Natural killer cell (primary cell): ENCODE results near the gene GRM8. TPM values are rescaled to one million over a fixed set of nuclear protein-coding genes. Genes with fewer than 3 reads are reported as not detected.
"Not testable (repeated sequence)": the region's sequence is repeated elsewhere in the genome, so short reads cannot be mapped to it uniquely, and the experiment has no call there.

Experiments used
- ATAC-seq, 3 donors: fragments of 150-1000 bp in 2 of 3; fragments of 200-7000 bp in 1 of 3; cut with Tn5 transposase; 1 replicate in 1 of 3; 2 replicates in 2 of 3; pipeline ENCODE4 v1.10.0; 2021; ENCODE audit warnings: mild to moderate bottlenecking in 2 of 3, moderate library complexity in 2 of 3
- DNase-seq, 2 donors: peaks; one replicate each; pipeline versions ENCODE4 v3.0.0 to v3.0.0-alpha.2; 2013 to 2021; ENCODE audit warnings: mixed read lengths in 1 of 2
- H3K27ac ChIP-seq: one replicate; pipeline ENCODE4 v1.5.1; 2013; ENCODE audit warnings: mild to moderate bottlenecking, low read length
- H3K27me3 ChIP-seq: one replicate; pipeline ENCODE4 v1.6.1; 2013; ENCODE audit warnings: low read length; ENCODE audit not compliant: control insufficient read depth, insufficient read depth
- H3K36me3 ChIP-seq: one replicate; pipeline ENCODE4 v1.6.1; 2013; ENCODE audit warnings: low read length; ENCODE audit not compliant: control insufficient read depth, insufficient read depth
- H3K4me1 ChIP-seq: one replicate; pipeline ENCODE4 v1.6.1; 2013; ENCODE audit warnings: low read length; ENCODE audit not compliant: control insufficient read depth, insufficient read depth
- H3K4me3 ChIP-seq: one replicate; pipeline ENCODE4 v1.5.1; 2013; ENCODE audit warnings: low read length
- H3K9me3 ChIP-seq: one replicate; pipeline ENCODE4 v1.6.1; 2013; ENCODE audit warnings: low read length; ENCODE audit not compliant: control insufficient read depth, insufficient read depth
- H3K27ac Mint-ChIP-seq, 2 donors: one replicate each; pipeline ENCODE4 v1.8.0; 2022; ENCODE audit warnings: mild to moderate bottlenecking in 2 of 2, mixed read lengths in 2 of 2, moderate library complexity in 1 of 2
- H3K27me3 Mint-ChIP-seq, 2 donors: one replicate each; pipeline ENCODE4 v1.8.0; 2022; ENCODE audit warnings: low read depth in 2 of 2, mixed read lengths in 2 of 2
- H3K36me3 Mint-ChIP-seq: one replicate; pipeline ENCODE4 v1.8.0; 2022; ENCODE audit warnings: mixed read lengths
- H3K4me1 Mint-ChIP-seq, 2 donors: one replicate each; pipeline ENCODE4 v1.8.0; 2022; ENCODE audit warnings: mixed read lengths in 2 of 2
- H3K4me3 Mint-ChIP-seq: one replicate; pipeline ENCODE4 v1.8.0; 2022; ENCODE audit warnings: mild to moderate bottlenecking, moderate library complexity, mixed read lengths
- H3K9me3 Mint-ChIP-seq, 2 donors: one replicate each; pipeline ENCODE4 v1.8.0; 2022; ENCODE audit warnings: mixed read lengths in 2 of 2
- WGBS: methylation state at CpG from one replicate; pipeline ENCODE4 v1.1.7; 2013; ENCODE audit warnings: missing lambda C conversion rate; ENCODE audit not compliant: insufficient coverage; 5-methylcytosine and 5-hydroxymethylcytosine counted together
- intact Hi-C: fragments of 100-400 bp; cut with micrococcal nuclease; formaldehyde crosslinking; loops from one replicate; pipeline ENCODE4 v1.14.2; 2022
- total RNA-seq, 4 donors: library from RNA; stranded (reverse); fragments of 120-200 nt in 1 of 4; gene quantifications; one replicate each; pipeline versions ENCODE4 v1.2.3 to v1.2.4, GENCODE V29; 2013 to 2022
- TF ChIP-seq, protein P1 (sequence below): fragments of 200-600 bp; IDR thresholded peaks from one replicate; pipeline ENCODE4 v1.8.0; 2022; ENCODE audit warnings: antibody characterized with exemption

Gene GRM8
- total RNA-seq, 3 donors from 2014 or later (not counting 1 experiment from before 2014, with no cell fraction given), result not detected

- Histone ChIP-seq H3K9me3 (peaks cover 5% of the 10 kb centered on the region), H3K27me3 (no peaks in the 10 kb centered on the region), H3K4me3 (no peak overlapping the region), H3K4me1 (no peaks in the 10 kb centered on the region), H3K27ac (no peak overlapping the region), H3K36me3 (no peaks in the 10 kb centered on the region)
- Mint-ChIP-seq H3K4me3 (no peak overlapping the region), H3K27me3 (no peaks in the 10 kb centered on the region), H3K27ac (no peak overlapping the region), H3K9me3 (peaks cover 9% of the 10 kb centered on the region in 2 donors), H3K4me1 (no peaks in the 10 kb centered on the region), H3K36me3 (no peaks in the 10 kb centered on the region)
- ATAC-seq (no peak), DNase-seq (no peak)
- TF ChIP-seq, protein P1, sequence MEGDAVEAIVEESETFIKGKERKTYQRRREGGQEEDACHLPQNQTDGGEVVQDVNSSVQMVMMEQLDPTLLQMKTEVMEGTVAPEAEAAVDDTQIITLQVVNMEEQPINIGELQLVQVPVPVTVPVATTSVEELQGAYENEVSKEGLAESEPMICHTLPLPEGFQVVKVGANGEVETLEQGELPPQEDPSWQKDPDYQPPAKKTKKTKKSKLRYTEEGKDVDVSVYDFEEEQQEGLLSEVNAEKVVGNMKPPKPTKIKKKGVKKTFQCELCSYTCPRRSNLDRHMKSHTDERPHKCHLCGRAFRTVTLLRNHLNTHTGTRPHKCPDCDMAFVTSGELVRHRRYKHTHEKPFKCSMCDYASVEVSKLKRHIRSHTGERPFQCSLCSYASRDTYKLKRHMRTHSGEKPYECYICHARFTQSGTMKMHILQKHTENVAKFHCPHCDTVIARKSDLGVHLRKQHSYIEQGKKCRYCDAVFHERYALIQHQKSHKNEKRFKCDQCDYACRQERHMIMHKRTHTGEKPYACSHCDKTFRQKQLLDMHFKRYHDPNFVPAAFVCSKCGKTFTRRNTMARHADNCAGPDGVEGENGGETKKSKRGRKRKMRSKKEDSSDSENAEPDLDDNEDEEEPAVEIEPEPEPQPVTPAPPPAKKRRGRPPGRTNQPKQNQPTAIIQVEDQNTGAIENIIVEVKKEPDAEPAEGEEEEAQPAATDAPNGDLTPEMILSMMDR, result no peak
- intact Hi-C loops, result no loop called here
These were observed 570.6 kb downstream of the GRM8 start for GRCh38 chr7:126682176-126682575.

DNA sequence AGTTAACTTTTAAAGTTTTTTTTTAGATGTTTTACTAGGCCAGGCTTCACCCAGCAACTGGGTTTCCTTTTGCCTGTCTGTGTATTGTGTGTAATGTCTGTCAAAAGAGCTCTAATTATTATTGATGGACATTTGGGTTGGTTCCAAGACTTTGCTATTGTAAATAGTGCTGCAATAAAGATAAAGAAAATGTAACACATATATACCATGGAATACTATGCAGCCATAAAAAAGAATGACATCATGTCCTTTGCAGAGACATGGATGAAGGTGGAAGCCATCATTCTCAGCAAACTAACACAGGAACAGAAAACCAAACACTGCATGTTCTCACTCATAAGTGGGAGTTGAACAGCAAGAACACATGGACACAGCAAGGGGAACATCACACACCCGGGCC is 584.0 kb downstream of the GRM8 start:
- H3K9me3 ChIP-seq, H3K4me1 Mint-ChIP-seq, H3K4me3 Mint-ChIP-seq, H3K4me1 ChIP-seq, DNase-seq, H3K4me3 ChIP-seq, H3K27me3 ChIP-seq, H3K27ac Mint-ChIP-seq, H3K27me3 Mint-ChIP-seq, intact Hi-C loops, H3K36me3 Mint-ChIP-seq, H3K36me3 ChIP-seq, H3K27ac ChIP-seq, ATAC-seq, H3K9me3 Mint-ChIP-seq: not testable (repeated sequence)
- 100% methylated on average over 1 of the region's 1 CpG for WGBS

DNA sequence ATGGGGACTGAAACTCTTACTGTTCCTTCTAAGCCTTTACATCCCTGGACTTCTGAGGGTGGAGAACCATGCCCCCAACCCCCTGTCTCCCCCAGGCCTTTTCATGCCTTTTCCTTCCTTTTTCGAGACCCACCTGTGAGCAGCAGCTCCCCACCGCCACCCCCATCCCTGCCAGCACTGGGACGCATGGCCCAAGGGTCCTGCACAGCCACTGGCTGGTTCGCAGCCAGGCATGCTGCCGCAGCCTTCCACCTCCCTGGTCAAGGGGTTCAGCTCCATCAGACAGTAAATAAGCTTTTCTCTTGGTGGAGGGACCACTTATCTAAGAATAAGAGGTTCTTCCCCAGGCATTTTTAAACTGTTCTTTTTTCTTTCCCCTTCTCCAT is 584.4 kb downstream of the GRM8 start:
- Histone ChIP-seq H3K36me3 (no peaks in the 10 kb centered on the region), H3K4me3 (no peak overlapping the region), H3K27me3 (no peaks in the 10 kb centered on the region), H3K4me1 (no peaks in the 10 kb centered on the region), H3K9me3 (peaks cover 4% of the 10 kb centered on the region), H3K27ac (no peak overlapping the region)
- intact Hi-C loops, result no loop called here
- DNase-seq (no peak), ATAC-seq (no peak)
- TF ChIP-seq, protein P1, result no peak
- Mint-ChIP-seq H3K4me3 (no peak overlapping the region), H3K36me3 (peaks cover 7% of the 10 kb centered on the region), H3K27me3 (no peaks in the 10 kb centered on the region), H3K27ac (no peak overlapping the region), H3K4me1 (no peaks in the 10 kb centered on the region), H3K9me3 (peaks cover 9 to 11% of the 10 kb centered on the region in 2 donors)
- 88% methylated on average over 5 of the region's 5 CpGs for WGBS

GRCh38 chr7:126667742-126668366 is 584.9 kb downstream of the GRM8 start:
- H3K27me3 ChIP-seq, result no peaks in the 10 kb centered on the region
- no peaks in the 10 kb centered on the region for H3K36me3 ChIP-seq
- H3K4me3 ChIP-seq, result no peak overlapping the region
- DNase-seq (no peak), ATAC-seq (no peak)
- Mint-ChIP-seq H3K36me3 (peaks cover 8% of the 10 kb centered on the region), H3K9me3 (peaks cover 10 to 11% of the 10 kb centered on the region in 2 donors), H3K27ac (no peak overlapping the region), H3K4me3 (no peak overlapping the region), H3K4me1 (no peaks in the 10 kb centered on the region), H3K27me3 (no peaks in the 10 kb centered on the region)
- no peaks in the 10 kb centered on the region for H3K4me1 ChIP-seq
- 88% methylated on average over 14 of the region's 14 CpGs for WGBS
- H3K9me3 ChIP-seq, result peaks cover 4% of the 10 kb centered on the region
- intact Hi-C loops, result no loop called here
- TF ChIP-seq, protein P1, result no peak
- H3K27ac ChIP-seq, result no peak overlapping the region
